ENCODE measurements around the gene RNU2-63P. TPM values are rescaled to one million over a fixed set of nuclear protein-coding genes. Genes with fewer than 3 reads are reported as not detected.

The RNU2-63P gene
- total RNA-seq, 1 experiment from 2014 or later: not detected

DNA sequence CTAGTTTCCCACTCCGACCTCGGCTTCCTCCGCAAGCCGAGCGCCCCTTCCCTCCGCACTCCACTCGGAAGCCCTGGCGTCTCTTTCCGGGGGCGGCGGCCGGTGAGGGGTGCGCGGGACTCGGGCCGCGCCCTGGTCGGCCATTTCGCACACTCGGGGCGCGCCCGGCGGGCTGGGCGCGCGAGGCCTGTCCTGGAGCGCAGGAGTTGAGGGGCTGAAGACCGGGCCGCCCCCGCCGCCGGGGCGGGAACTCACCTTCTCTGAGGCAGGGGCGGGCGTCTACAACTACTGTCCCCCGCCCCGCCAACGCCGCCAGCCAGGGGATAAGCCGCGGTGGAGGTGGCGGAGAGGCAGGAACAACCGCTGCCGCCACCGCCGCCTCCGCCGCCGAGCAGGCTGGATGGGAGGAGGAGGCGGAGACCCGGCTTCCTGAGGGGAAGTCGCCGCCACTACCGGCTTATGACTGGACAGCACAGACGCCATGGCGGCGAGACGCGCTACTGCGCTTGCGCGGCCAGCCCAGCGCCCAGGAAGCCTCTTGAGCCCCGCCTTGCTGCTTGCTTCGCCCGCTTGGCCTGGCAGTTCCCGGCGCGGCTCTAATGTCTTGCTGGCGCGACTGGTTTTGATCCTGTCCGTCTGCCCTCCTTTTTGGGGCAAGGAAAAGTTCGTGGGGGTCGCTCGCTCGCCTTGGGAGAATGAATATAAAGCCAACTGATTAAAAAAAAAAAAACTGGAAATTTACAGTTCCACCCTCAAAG lies 39.2 kb upstream of the RNU2-63P start, which contains the start of gene KRCC1:
Gene KRCC1 (minus strand): TSS at position 413 of the 758 bp plus-strand sequence. CDS start 27,220 bp downstream, outside the sequence.
- H2AFZ ChIP-seq: peak within 1 kb of the TSS; percentile 87
- H3K4me3 ChIP-seq: peak within 1 kb of the TSS; percentile 76
- no peaks in the 10 kb centered on the region for H3K27me3 ChIP-seq (ENCODE audit: insufficient read depth, low read depth)
- no peaks in the 10 kb centered on the region for H3K9me2 ChIP-seq (ENCODE audit: insufficient read depth)
- no peaks in the 10 kb centered on the region; the same call in 1 of the 2 replicates for H3F3A ChIP-seq (ENCODE audit: insufficient read depth, low read depth)
- peaks cover 10% of the 10 kb centered on the region; the same call in 1 of the 2 replicates for H3K36me3 ChIP-seq (ENCODE audit: low read depth)
- H3K27ac ChIP-seq: peak within 1 kb of the TSS; percentile 74
- intact Hi-C loops (cut with micrococcal nuclease; ENCODE audit: unreplicated experiment): loop anchor here (2.0 to 5.0 kb wide), 2 partner anchors 39 to 1248 kb away; partner anchors contain the start of gene RNU2-63P
- BruUV-seq (replicated peaks): TSS peak; percentile 96
- H3K9me3 ChIP-seq (ENCODE audit: insufficient read depth, low read depth): no peaks in the 10 kb centered on the region
- H3K79me2 ChIP-seq (ENCODE audit: low read depth): peaks cover 29% of the 10 kb centered on the region
- CTCF ChIA-PET: no interaction called here
- H3K4me1 ChIP-seq (replicated peaks; ENCODE audit: insufficient read depth): peaks cover 21% of the 10 kb centered on the region
- TF ChIP-seq EZH2 (IDR thresholded peaks at IDR 0.05; ENCODE audit: low read depth) (no peak), CTCF (conservative IDR thresholded peaks at IDR 0.05) (no peak)
- DNase-seq: peak; percentile 91 to 94
- POLR2A ChIA-PET (ENCODE audit: unreplicated experiment): no interaction called here
- H3K4me2 ChIP-seq: peak within 1 kb of the TSS; percentile 78
- no peaks in the 10 kb centered on the region for H4K20me1 ChIP-seq (ENCODE audit: insufficient read depth)

- H3K4me2 ChIP-seq: peak overlapping the region; percentile 78
- TF ChIP-seq CTCF (conservative IDR thresholded peaks at IDR 0.05) (no peak), EZH2 (IDR thresholded peaks at IDR 0.05; ENCODE audit: low read depth) (no peak)
- peak overlapping the region; percentile 74 for H3K27ac ChIP-seq
- POLR2A ChIA-PET (ENCODE audit: unreplicated experiment): interaction anchor here (1.0 kb wide), 1 partner anchor 37 kb away, joined by 3 read pairs; no protein-coding TSS in a partner anchor
- DNase-seq: no peak
- BruUV-seq (replicated peaks): no TSS peak
- H3K27me3 ChIP-seq (ENCODE audit: insufficient read depth, low read depth): no peaks in the 10 kb centered on the region
- H3K4me3 ChIP-seq: peak overlapping the region; percentile 76
- H3K9me2 ChIP-seq (ENCODE audit: insufficient read depth): no peaks in the 10 kb centered on the region
- H3F3A ChIP-seq (ENCODE audit: insufficient read depth, low read depth): no peaks in the 10 kb centered on the region; the same call in 1 of the 2 replicates
- no peaks in the 10 kb centered on the region for H3K9me3 ChIP-seq (ENCODE audit: insufficient read depth, low read depth)
- peaks cover 21% of the 10 kb centered on the region for H3K4me1 ChIP-seq (replicated peaks; ENCODE audit: insufficient read depth)
- H3K79me2 ChIP-seq (ENCODE audit: low read depth): peaks cover 29% of the 10 kb centered on the region
- peaks cover 10% of the 10 kb centered on the region; the same call in 1 of the 2 replicates for H3K36me3 ChIP-seq (ENCODE audit: low read depth)
- peak overlapping the region; percentile 87 for H2AFZ ChIP-seq
- H4K20me1 ChIP-seq (ENCODE audit: insufficient read depth): no peaks in the 10 kb centered on the region
- intact Hi-C loops (cut with micrococcal nuclease; ENCODE audit: unreplicated experiment): loop anchor here (2.0 to 5.0 kb wide), 2 partner anchors 38 to 1248 kb away; partner anchors contain the start of gene RNU2-63P
- CTCF ChIA-PET: no interaction called here
These were observed 38.5 kb upstream of the RNU2-63P start for GRCh38 chr2:88054782-88055370.

- Histone ChIP-seq H3K4me2 (peak overlapping the region; percentile 78), H3K9me2 (ENCODE audit: insufficient read depth) (no peaks in the 10 kb centered on the region), H4K20me1 (ENCODE audit: insufficient read depth) (no peaks in the 10 kb centered on the region), H3K27me3 (ENCODE audit: insufficient read depth, low read depth) (no peaks in the 10 kb centered on the region), H3K4me1 (replicated peaks; ENCODE audit: insufficient read depth) (peaks cover 21% of the 10 kb centered on the region), H3K36me3 (ENCODE audit: low read depth) (peaks cover 10% of the 10 kb centered on the region), H3F3A (ENCODE audit: insufficient read depth, low read depth) (no peaks in the 10 kb centered on the region; the same call in 1 of the 2 replicates), H3K27ac (no peak overlapping the region), H2AFZ (peak overlapping the region; percentile 87; the same call in 1 of the 2 replicates), H3K9me3 (ENCODE audit: insufficient read depth, low read depth) (no peaks in the 10 kb centered on the region), H3K4me3 (peak overlapping the region; percentile 76), H3K79me2 (ENCODE audit: low read depth) (peaks cover 29% of the 10 kb centered on the region)
- CTCF ChIA-PET: no interaction called here
- POLR2A ChIA-PET (ENCODE audit: unreplicated experiment): interaction anchor here (1.0 kb wide), 1 partner anchor 37 kb away, joined by 3 read pairs; no protein-coding TSS in a partner anchor
- intact Hi-C loops (cut with micrococcal nuclease; ENCODE audit: unreplicated experiment): loop anchor here (2.0 kb wide), 1 partner anchor 37 kb away; the partner anchor contains the start of gene RNU2-63P
- no peak for TF ChIP-seq CTCF (conservative IDR thresholded peaks at IDR 0.05)
- no peak for TF ChIP-seq EZH2 (IDR thresholded peaks at IDR 0.05; ENCODE audit: low read depth)
- DNase-seq: no peak
- BruUV-seq (replicated peaks): TSS peak; percentile 50
These were observed 37.8 kb upstream of the RNU2-63P start for GRCh38 chr2:88053934-88054781.
